Endothelial cell of umbilical vein (primary cell): ENCODE results near the gene STRN3. TPM values are rescaled to one million over a fixed set of nuclear protein-coding genes. Genes with fewer than 3 reads are reported as not detected.

Experiments
- BruUV-seq: library from RNA; stranded (reverse); fragments of 400-500 nt; replicated peaks from 2 replicates; lab custom pipeline; 2021; lab: Mats Ljungman, UMichigan
- CTCF ChIA-PET: fragments of 300-600, 350-600 bp; sonication (Branson Sonifier 250); formaldehyde crosslinking; loops from one replicate; lab custom pipeline; 2021; ENCODE audit warnings: antibody characterized with exemption, inconsistent platforms; lab: Charles Lee
- POLR2A ChIA-PET: fragments of 300-600, 350-600 bp; sonication (Branson Sonifier 250); formaldehyde crosslinking; loops from one replicate; lab custom pipeline; 2021; ENCODE audit warnings: antibody characterized with exemption, inconsistent platforms; lab: Charles Lee
- DNase-seq: peaks from one replicate; pipeline ENCODE4 v3.0.0-alpha.2; 2011; ENCODE audit warnings: low read depth, low spot score
- FAIRE-seq: peaks from 2 replicates; lab custom pipeline; 2011; peaks lifted over from hg19 to GRCh38; lab: Jason Lieb, UNC
- H2AFZ ChIP-seq: 2 replicates; pipeline ENCODE4 v1.6.0; 2012; ENCODE audit warnings: low read depth, low read length, control low read depth, inconsistent platforms
- H3K27ac ChIP-seq: 2 replicates; pipeline ENCODE4 v1.5.1; 2011; ENCODE audit warnings: low read depth, mild to moderate bottlenecking, control low read depth, low read length, moderate library complexity; ENCODE audit not compliant: insufficient read depth
- H3K27me3 ChIP-seq, 2 experiments: 2 replicates each; pipeline versions ENCODE4 v1.6.0 to v1.6.1; 2011; ENCODE audit warnings: low read length in 2 of 2, mixed read lengths in 1 of 2; ENCODE audit not compliant: control insufficient read depth in 2 of 2, insufficient read depth in 2 of 2
- H3K36me3 ChIP-seq, 2 experiments: 2 replicates in 1 of 2; 3 replicates in 1 of 2; pipeline ENCODE4 v1.5.1; 2011; ENCODE audit warnings: low read length in 2 of 2, mild to moderate bottlenecking in 1 of 2, moderate library complexity in 1 of 2; ENCODE audit not compliant: control insufficient read depth in 2 of 2, insufficient read depth in 2 of 2; ENCODE audit errors: extremely low read depth in 1 of 2
- H3K4me1 ChIP-seq: 3 replicates; pipeline ENCODE4 v1.5.1; 2011; ENCODE audit warnings: mild to moderate bottlenecking, low read length; ENCODE audit not compliant: control insufficient read depth, insufficient read depth; ENCODE audit errors: extremely low read depth
- H3K4me2 ChIP-seq: 2 replicates; pipeline ENCODE4 v1.6.1; 2011; ENCODE audit warnings: low read length, control low read depth, mixed read lengths; ENCODE audit not compliant: insufficient read depth
- H3K4me3 ChIP-seq, 3 experiments: fragments of 200-600 bp in 1 of 3; sonication (generic), shearing (Covaris generic) in 1 of 3; replicated peaks in 1 of 3; 2 replicates each; pipeline ENCODE4 v1.5.1; 2011 to 2016; ENCODE audit warnings: control low read depth in 3 of 3, low read length in 3 of 3, mild to moderate bottlenecking in 2 of 3, inconsistent platforms in 1 of 3, low read depth in 1 of 3, moderate library complexity in 1 of 3; ENCODE audit not compliant: insufficient read depth in 1 of 3
- H3K79me2 ChIP-seq: 2 replicates; pipeline ENCODE4 v1.6.0; 2012; ENCODE audit warnings: low read length, inconsistent platforms; ENCODE audit not compliant: control insufficient read depth, insufficient read depth
- H3K9ac ChIP-seq: replicated peaks from 2 replicates; pipeline ENCODE3; 2011; ENCODE audit warnings: low read length, control low read depth; ENCODE audit not compliant: insufficient read depth; ENCODE audit errors: extremely low read depth
- H3K9me1 ChIP-seq: replicated peaks from 3 replicates; pipeline ENCODE4 v1.6.0; 2011; ENCODE audit warnings: mild to moderate bottlenecking, low read length; ENCODE audit not compliant: control insufficient read depth, insufficient read depth; ENCODE audit errors: extremely low read depth
- H3K9me3 ChIP-seq: replicated peaks from 2 replicates; pipeline ENCODE4 v1.5.1; 2012; ENCODE audit warnings: low read length, inconsistent platforms; ENCODE audit not compliant: control insufficient read depth, insufficient read depth
- H4K20me1 ChIP-seq: replicated peaks from 2 replicates; pipeline ENCODE3; 2011; ENCODE audit warnings: mild to moderate bottlenecking, low read length; ENCODE audit not compliant: control insufficient read depth, insufficient read depth; ENCODE audit errors: extremely low read depth
- EZH2 ChIP-seq: IDR thresholded peaks from 2 replicates; pipeline ENCODE4 v1.6.1; 2012; ENCODE audit warnings: borderline replicate concordance, low read depth, mild to moderate bottlenecking, moderate library complexity, low read length, inconsistent platforms; ENCODE audit not compliant: severe bottlenecking
- FOS ChIP-seq: IDR thresholded peaks from 2 replicates; pipeline ENCODE4 v1.6.1; 2011; ENCODE audit warnings: mild to moderate bottlenecking, low read length, moderate library complexity, borderline replicate concordance; ENCODE audit not compliant: insufficient read depth
- GATA2 ChIP-seq: IDR thresholded peaks from 2 replicates; pipeline ENCODE4 v1.7.0; 2011; ENCODE audit warnings: low read depth, mild to moderate bottlenecking, moderate library complexity, mixed read lengths, low read length; ENCODE audit not compliant: insufficient read length, insufficient read depth
- JUN ChIP-seq: IDR thresholded peaks from 2 replicates; pipeline ENCODE4 v1.6.1; 2011; ENCODE audit warnings: borderline replicate concordance, low read depth; ENCODE audit not compliant: insufficient read length, insufficient read depth
- MYC ChIP-seq: IDR thresholded peaks from one replicate; pipeline ENCODE4 v1.6.1; 2011; ENCODE audit warnings: mild to moderate bottlenecking, low read depth, low read length
- POLR2A ChIP-seq: IDR thresholded peaks from 2 replicates; pipeline ENCODE4 v1.6.1; 2012; ENCODE audit warnings: low read depth, mild to moderate bottlenecking, control low read depth, low read length
- POLR2AphosphoS5 ChIP-seq: IDR thresholded peaks from 2 replicates; pipeline ENCODE4 v1.6.1; 2012; ENCODE audit warnings: low read depth, mild to moderate bottlenecking, control low read depth, low read length, moderate library complexity; ENCODE audit not compliant: insufficient read depth
- dilution Hi-C: fragments of 300-500 bp; cut with MboI; formaldehyde crosslinking; loops from one replicate; pipeline ENCODE4 v1.15.0; 2019; ENCODE audit warnings: low sequenced_read_pairs; ENCODE audit not compliant: extremely low pct_ligation_motif_present
- intact Hi-C: fragments of 100-400 bp; cut with micrococcal nuclease; formaldehyde crosslinking; loops from one replicate; pipeline ENCODE4 v1.10.0; 2022
- polyA plus RNA-seq, 4 experiments: library from polyadenylated mRNA; depleted of rRNA in 3 of 4; stranded (reverse) in 3 of 4; unstranded in 1 of 4; fragments of >200 nt; gene quantifications; 2 replicates each; pipeline versions ENCODE4 v1.2.1 to v1.2.3, GENCODE V29; 2011 to 2012; ENCODE audit warnings: missing spikeins in 1 of 4
- total RNA-seq: library from RNA; stranded (reverse); gene quantifications from 2 replicates; pipeline ENCODE4 v1.2.3, GENCODE V29; 2021
- TF ChIP-seq, protein P1 (sequence below): IDR thresholded peaks from 2 replicates; pipeline ENCODE4 v1.6.1; 2011; ENCODE audit not compliant: insufficient read depth, insufficient read length
- TF ChIP-seq, protein P2 (sequence below), 2 donors: IDR thresholded peaks; 1 replicate in 1 of 2; 2 replicates in 1 of 2; pipeline ENCODE4 v1.5.1; 2011; ENCODE audit warnings: low read length in 2 of 2, mild to moderate bottlenecking in 2 of 2, moderate library complexity in 2 of 2, control low read depth in 1 of 2, inconsistent platforms in 1 of 2, low read depth in 1 of 2; ENCODE audit not compliant: insufficient read depth in 1 of 2; ENCODE audit errors: extremely low read depth in 1 of 2

The STRN3 gene
- total and polyA plus RNA-seq, 2 donors (not counting 3 experiments of a cell fraction or from before 2014, with no cell fraction given), result 8.4 to 35.1 TPM

DNA sequence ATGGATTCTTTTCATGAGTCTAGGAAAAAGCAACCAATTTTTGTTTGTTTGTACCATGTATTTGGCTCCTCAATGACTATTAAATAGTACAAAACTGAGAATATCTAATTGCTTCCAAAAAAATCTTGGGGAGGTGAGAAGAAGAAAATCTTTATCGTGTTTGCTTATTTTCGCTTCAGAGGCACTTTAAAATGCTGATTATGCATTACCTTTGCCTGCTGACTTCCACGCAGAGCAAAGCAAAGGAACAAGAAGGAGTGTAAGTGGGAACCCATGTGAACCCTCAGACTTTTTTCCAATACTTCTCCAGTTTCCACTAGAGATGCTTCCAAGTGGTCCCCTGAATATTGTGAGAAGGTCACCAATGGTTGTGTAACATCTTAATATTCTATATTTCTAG lies 43.2 kb upstream of the STRN3 start:
- no peak overlapping the region for H3K9ac ChIP-seq
- H4K20me1 ChIP-seq, result no peaks in the 10 kb centered on the region
- ChIA-PET CTCF (interaction anchor here (1.2 to 1.5 kb wide), 2 partner anchors 9 to 13 kb away, joined by 3 to 4 read pairs; no protein-coding TSS in a partner anchor), POLR2A (interaction anchor here (1.2 kb wide), 1 partner anchor 16 kb away, joined by 3 read pairs; no protein-coding TSS in a partner anchor)
- no peaks in the 10 kb centered on the region for H3K9me3 ChIP-seq
- no peak overlapping the region for H3K4me2 ChIP-seq
- intact Hi-C loops, result no loop called here
- no peaks in the 10 kb centered on the region for H3K36me3 ChIP-seq
- H3K9me1 ChIP-seq, result no peaks in the 10 kb centered on the region
- dilution Hi-C loops, result no loop called here
- no peak overlapping the region for H3K27ac ChIP-seq
- H2AFZ ChIP-seq, result no peak overlapping the region
- TF ChIP-seq MYC, result no peak
- TF ChIP-seq POLR2A, result no peak
- TF ChIP-seq GATA2, result no peak
- TF ChIP-seq, protein P1, sequence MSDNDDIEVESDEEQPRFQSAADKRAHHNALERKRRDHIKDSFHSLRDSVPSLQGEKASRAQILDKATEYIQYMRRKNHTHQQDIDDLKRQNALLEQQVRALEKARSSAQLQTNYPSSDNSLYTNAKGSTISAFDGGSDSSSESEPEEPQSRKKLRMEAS, result no peak
- no peak for TF ChIP-seq POLR2AphosphoS5
- TF ChIP-seq EZH2, result no peak
- no peaks in the 10 kb centered on the region for H3K79me2 ChIP-seq
- DNase-seq (no peak), FAIRE-seq (no peak)
- H3K4me3 ChIP-seq, result no peak overlapping the region
- no TSS peak for BruUV-seq
- H3K4me1 ChIP-seq, result no peaks in the 10 kb centered on the region
- H3K27me3 ChIP-seq, result no peaks in the 10 kb centered on the region

DNA sequence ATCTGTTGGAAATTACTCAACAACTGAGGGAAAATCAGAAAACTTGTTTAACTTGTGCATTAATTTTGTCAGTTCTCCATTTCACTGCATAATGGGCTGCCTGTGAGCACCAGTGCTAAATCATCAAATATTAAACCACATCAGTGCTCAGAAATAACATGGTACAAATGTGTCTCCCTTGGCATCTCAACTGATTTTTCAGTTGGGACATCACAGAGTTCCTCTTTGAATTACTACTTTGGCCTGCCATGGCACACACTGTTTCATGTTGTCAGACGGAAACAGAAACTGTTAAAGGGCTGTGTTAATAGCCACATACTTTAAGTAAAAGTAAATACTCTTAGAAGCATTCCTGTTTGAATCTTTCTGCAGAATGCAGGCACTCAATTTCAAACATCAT lies 42.1 kb upstream of the STRN3 start:
- Histone ChIP-seq H4K20me1 (no peaks in the 10 kb centered on the region), H3K4me3 (no peak overlapping the region), H3K4me1 (no peaks in the 10 kb centered on the region), H2AFZ (no peak overlapping the region), H3K9me1 (no peaks in the 10 kb centered on the region), H3K27ac (no peak overlapping the region), H3K36me3 (no peaks in the 10 kb centered on the region), H3K4me2 (no peak overlapping the region), H3K9me3 (no peaks in the 10 kb centered on the region), H3K9ac (no peak overlapping the region), H3K79me2 (no peaks in the 10 kb centered on the region), H3K27me3 (no peaks in the 10 kb centered on the region)
- BruUV-seq, result no TSS peak
- CTCF ChIA-PET, result interaction anchor here (0.7 to 1.2 kb wide), 3 partner anchors 9 to 334 kb away, joined by 3 to 5 read pairs (median 4); no protein-coding TSS in a partner anchor
- intact Hi-C loops (no loop called here), dilution Hi-C loops (no loop called here)
- TF ChIP-seq JUN (no peak), MYC (no peak), EZH2 (no peak), GATA2 (no peak), FOS (no peak), POLR2AphosphoS5 (no peak), POLR2A (no peak)
- TF ChIP-seq, protein P2, sequence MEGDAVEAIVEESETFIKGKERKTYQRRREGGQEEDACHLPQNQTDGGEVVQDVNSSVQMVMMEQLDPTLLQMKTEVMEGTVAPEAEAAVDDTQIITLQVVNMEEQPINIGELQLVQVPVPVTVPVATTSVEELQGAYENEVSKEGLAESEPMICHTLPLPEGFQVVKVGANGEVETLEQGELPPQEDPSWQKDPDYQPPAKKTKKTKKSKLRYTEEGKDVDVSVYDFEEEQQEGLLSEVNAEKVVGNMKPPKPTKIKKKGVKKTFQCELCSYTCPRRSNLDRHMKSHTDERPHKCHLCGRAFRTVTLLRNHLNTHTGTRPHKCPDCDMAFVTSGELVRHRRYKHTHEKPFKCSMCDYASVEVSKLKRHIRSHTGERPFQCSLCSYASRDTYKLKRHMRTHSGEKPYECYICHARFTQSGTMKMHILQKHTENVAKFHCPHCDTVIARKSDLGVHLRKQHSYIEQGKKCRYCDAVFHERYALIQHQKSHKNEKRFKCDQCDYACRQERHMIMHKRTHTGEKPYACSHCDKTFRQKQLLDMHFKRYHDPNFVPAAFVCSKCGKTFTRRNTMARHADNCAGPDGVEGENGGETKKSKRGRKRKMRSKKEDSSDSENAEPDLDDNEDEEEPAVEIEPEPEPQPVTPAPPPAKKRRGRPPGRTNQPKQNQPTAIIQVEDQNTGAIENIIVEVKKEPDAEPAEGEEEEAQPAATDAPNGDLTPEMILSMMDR (IDR thresholded peaks at IDR 0.05; ENCODE audit: extremely low read depth in 1 of 2, insufficient read depth in 1 of 2, low read depth in 1 of 2, low read length in 2 of 2), result no peak
- TF ChIP-seq, protein P1, result no peak
- no peak for DNase-seq
- POLR2A ChIA-PET, result no interaction called here
- no peak for FAIRE-seq
